HG03280 (cell line): Measurements from ENCODE around the gene KRT37.
"Not testable (repeated sequence)": the region's sequence is repeated elsewhere in the genome, so short reads cannot be mapped to it uniquely, and the experiment has no call there.

Experiments used
- ATAC-seq: cut with Tn5 transposase; IDR thresholded peaks from one replicate; pipeline ENCODE4 v1.9.1; 2021; ENCODE audit warnings: mild to moderate bottlenecking, moderate library complexity; ENCODE audit not compliant: unreplicated experiment

Gene KRT37

DNA sequence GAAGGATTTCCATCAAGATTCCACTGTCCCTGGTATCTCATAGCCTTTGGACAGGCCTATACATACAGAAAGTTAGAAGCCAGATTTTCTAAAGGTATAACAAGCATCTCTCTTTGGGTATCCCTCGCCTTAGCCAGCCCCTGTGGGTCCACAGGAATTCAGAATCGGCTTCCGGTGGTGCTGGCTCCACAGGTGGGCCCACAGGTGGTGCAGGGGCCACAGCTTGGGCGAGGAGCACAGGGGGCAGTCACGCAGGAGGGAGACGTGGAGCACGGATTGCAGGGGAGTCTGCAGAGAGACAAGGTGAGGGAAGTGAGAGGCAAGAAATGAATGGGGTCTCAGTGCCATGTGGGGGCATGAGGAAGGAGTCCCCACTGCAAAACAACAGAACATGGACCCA lies 12.9 kb upstream of the KRT37 start:
- ATAC-seq: no peak

DNA sequence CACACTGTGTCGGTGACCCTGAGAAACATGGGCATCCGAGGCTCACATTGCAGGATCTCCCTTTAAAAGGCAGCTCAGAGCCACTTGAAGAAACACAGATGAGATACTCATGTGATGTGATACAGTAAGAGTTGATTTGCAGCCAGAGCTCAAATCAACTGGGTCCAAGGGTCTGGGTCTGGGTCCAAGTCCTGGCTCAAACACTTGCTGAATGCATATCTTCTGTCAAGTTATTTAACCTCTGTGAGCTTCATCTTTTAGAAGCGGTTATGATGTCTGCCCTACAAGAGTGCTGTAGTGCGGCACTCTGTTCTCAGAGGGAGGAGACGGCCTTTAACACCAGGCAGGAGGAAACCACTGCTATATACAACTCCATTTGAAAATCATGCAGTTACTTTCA lies 10.0 kb upstream of the KRT37 start:
- no peak for ATAC-seq

DNA sequence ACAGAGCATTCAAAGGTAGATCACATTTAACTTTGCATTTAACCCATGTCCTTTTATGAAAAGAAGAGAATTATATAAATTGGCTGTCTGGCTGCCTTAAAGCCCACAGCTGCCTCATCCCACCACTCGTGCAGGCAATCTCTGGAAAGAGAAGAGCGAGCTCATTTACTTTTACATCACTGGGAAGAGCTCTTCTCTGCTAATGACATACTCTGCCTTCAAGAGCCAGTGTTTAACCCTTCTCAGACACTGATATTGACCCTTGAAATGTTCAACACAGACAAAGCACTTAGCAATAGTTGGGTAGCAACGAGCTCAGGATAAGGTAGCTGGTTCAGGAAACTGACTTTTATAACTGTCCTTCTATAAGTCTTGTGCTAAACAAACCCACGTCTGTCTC lies 9.6 kb upstream of the KRT37 start:
- ATAC-seq: no peak

DNA sequence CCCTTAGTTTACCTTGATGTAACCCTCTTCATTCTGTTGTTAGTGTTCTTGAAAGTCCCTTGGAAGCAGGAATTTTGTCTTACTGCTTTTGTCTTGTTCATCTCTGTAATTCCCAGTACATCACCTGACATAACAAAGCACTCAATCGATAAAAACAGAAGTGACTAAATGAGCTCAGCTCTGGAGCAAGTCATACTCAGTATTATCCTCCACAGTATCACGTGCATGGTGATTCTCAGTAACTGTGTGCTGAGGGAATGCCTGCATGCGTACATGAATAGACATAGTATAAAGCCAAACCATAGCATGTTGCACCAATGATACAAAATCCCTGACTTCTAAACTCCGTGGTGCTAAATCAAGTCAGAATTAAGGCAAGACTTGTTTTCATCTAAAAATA lies 9.2 kb upstream of the KRT37 start:
- no peak for ATAC-seq

DNA sequence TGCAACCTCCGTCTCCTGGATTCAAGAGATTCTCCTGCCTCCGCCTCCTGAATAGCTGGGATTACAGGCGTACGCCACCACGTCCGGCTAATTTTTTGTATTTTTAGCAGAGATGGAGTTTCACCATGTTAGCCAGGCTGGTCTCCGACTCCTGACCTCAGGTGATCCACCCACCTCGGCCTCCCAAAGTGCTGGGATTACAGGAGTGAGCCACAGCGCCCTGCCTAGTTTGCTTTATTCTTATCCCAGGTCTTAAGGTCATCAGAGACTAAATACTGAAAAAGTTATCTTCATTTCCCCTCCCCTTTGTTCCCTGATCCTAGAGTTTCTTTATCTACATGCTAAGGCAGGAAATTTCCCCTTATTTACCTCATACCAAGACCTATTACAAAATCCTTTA lies 6.0 kb upstream of the KRT37 start:
- ATAC-seq: not testable (repeated sequence)

DNA sequence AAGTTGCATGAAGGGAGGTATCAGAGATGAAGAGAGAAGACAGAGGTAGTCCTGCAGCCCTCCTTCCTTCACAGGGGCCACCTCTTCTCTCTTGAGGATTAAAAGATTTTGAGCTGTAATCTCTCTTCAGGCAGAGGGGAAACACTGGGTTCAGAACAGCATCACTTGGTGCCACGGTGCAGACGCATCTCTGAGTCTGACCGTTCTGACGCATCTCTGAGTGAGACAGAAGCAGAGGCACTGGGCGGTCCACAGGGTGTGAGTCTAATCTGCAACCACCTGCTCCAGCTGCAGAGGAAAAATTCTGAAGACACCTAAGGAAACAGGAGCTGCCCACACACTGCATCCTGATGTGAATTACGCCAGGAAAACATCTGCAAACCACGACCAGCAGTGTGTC lies 5.3 kb upstream of the KRT37 start:
- no peak for ATAC-seq

GRCh38 chr17:41428591-41429291 lies 4.4 kb upstream of the KRT37 start:
- ATAC-seq: no peak

GRCh38 chr17:41422586-41422985 lies 1.8 kb downstream of the KRT37 start:
- not testable (repeated sequence) for ATAC-seq

DNA sequence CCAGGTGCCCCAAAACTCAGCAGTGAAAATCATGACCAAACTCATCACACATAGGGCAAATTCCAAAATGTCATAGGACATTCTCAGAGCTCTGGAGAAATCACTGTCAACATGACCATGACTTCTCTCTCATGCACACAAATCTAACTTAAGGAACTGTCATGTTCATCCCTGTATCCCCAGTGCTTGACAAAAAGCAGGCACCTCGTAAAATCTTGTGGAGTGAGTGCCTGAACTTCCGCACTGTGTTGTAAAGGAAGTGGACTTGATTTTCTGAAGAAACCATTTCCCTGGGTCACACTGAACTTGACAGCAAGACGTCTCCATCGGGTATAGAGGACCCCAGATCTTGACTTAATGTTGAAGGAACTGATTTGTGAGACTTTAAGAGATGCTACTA lies 2.8 kb downstream of the KRT37 start:
- ATAC-seq: no peak

DNA sequence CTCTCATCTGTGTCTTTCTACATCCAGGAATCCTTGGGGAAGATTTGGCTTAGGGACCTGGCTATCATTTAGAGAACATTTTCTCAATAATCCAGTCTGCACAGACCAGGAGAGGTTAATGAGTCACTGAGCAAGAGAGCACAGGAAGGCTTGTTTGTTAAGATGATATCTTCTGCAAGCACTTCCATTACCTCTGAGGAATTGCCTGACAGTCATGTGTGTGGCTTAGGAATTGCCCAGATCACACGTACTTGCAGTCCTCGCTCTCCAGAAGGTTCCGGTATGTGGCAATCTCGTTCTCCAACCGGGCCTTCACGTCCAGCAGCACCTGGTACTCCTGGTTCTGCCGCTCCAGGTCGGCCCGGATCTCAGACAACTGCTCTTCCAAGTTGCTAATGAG lies 3.3 kb downstream of the KRT37 start:
- ATAC-seq: no peak

GRCh38 chr17:41420134-41420533 lies 4.3 kb downstream of the KRT37 start:
- no peak for ATAC-seq

DNA sequence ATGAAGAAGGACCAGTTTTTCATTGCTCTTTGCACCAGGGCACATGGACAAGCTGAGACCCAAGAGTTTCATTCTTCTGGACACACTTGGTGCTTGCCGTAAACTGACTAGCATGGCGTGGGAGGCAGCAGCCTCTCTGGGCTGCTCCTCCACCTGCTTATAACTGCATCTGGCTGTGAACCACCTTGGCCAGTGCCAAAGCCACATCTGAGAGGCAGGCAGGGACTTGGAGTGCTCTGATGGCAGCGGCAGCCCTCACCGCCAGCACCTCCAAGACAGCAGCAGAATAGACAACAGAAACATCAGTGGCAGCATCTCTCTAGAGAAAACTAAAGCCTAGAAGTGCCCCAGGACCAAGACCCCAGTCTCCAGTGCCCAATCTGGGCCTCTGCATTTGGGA lies 4.7 kb downstream of the KRT37 start:
- ATAC-seq: no peak

GRCh38 chr17:41418116-41418860 lies 6.1 kb downstream of the KRT37 start:
- ATAC-seq: no peak

DNA sequence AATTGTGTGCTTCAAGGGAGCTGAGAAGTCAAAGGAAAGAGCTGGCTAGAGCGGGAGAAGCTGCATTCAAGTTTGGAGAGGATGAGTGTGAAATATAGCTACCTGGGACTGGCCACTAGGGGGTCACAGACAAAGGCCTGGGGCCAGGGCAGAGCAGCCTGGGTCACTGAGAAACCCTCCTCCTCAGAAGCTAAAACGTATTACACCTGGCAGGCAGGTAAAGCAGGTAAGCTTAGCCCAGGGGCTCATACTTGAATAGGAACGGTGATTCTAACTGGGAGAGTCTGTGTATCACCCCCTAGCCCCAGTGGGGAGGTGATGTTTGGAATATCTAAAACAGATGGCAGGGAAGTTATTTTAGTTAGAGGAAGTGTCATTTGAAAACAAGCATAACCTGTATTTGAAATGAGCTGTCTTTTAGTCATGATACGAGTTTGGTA lies 6.8 kb downstream of the KRT37 start:
- ATAC-seq: no peak

DNA sequence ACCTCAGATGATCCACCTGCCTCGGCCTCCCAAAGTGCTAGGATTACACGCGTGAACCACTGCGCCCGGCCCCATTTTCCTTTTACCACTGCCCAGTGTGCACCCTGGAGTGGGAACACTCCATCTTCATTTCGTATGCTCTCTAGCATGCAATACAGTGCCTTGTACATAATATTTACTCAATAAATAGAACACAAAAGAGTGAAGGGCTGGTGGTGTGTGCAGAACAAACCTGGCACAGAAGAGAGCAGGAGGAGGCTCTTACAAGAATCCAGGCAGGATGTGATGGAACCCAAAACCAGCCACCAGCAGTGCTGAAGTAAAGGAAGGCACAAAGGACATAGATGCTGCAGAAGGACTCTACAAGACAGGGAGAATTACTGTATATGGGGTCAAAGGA lies 7.3 kb downstream of the KRT37 start:
- ATAC-seq: no peak

DNA sequence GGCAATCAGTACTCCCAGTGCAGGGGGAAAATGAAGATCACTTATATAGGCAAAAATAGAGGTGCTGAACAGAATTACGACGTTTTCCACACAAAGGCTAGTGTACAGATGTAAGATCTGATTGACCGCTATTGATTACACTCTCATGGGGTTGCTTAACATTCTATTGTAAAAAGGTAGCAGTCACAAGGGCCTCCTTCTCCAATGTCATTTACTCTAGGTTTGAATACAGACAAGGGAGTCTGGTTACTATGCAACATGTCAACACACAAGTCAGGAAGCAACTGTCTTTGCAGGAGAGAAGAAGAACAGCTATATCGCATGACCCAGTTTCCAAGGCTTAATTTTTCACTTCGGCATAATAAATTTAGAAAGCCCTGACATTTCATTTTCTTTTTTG lies 7.9 kb downstream of the KRT37 start:
- no peak for ATAC-seq

DNA sequence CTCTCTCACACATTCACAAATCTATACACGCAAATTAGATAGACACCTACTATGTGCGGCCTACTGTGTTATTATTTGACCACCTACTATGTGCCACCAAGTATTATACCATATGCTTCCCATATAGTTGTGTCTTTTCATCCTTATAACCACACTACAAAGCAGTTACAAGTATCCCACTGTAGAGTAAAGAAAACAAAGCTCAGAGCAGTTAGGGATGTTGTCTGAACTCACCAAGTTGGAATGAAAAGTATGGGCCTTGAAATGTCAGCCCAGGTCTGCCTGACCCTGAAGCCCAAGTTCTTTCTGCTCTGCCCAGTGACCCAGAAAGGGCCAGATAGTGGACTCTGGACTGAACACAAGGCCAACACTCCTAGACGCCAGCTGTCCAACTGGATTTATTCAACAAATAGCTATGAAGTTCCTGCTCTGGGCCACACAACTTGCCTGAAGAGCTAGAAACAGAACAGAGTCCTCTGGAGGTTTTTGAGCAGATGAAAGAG lies 8.5 kb downstream of the KRT37 start:
- no peak for ATAC-seq

DNA sequence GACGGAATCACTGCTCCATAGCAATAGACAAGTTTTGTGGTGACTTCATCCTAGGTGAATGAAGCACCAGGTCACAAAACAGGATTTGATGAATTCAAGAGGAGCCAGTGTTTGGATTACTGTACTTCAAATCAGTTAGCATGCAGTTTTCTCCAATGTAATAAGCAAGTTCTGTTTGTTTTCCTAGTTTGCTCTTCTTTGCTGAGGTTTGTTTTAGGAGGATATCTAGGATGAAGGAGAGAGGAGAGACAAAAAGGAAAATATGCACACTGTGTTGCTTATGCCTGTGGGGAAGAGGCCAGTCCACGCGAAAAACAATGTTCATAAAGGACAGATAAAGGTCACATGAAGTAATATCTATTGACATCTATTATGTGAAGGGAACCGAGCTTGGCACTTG lies 9.0 kb downstream of the KRT37 start:
- ATAC-seq: no peak

GRCh38 chr17:41413982-41414381 lies 10.4 kb downstream of the KRT37 start:
- ATAC-seq: no peak

- ATAC-seq: no peak
Measured at GRCh38 chr17:41413353-41413957, 10.9 kb downstream of the KRT37 start.

DNA sequence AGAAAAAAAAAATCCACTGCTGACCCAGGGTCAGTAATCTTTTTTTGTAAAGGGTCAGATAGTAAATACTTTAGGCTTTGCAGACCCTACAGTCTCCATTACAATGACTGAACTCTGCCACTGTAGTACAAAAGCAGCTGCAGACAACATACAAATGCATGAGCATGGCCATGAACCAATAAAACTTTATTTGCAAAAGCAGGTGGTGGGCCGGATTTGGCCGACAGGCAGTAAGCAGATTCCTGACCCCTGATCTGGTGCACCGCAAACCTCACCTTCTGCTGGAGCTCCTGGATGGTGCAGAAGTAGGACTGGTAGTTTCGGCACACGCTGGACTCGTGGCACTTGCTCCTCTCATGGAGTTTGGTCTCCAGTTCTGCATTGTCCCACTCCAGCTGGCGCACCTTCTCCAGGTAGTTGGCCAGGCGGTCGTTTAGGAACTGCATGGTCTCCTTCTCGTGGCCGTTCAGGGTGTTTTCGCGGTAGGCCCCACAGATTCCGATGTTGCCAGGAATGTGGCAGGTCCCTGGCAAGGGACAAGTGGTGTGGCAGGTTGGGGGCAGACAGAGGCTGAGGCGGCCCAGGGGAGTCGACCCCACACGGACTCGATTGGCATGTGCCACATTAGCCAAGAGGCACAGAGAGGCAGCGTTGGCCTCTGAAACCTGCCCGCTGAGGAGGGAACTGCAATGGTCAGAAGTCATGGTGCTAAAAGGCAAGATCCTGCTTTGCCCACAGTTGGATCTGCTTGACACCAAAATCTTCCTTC lies 13.1 kb downstream of the KRT37 start:
- ATAC-seq: no peak
